ENCODE measurements around the gene PIGV. TPM values are rescaled to one million over a fixed set of nuclear protein-coding genes. Genes with fewer than 3 reads are reported as not detected.

The PIGV gene
- total and polyA plus RNA-seq, 2 of the 4 experiments (the other 2 are of a cell fraction), result 7.2 to 10.6 TPM

DNA sequence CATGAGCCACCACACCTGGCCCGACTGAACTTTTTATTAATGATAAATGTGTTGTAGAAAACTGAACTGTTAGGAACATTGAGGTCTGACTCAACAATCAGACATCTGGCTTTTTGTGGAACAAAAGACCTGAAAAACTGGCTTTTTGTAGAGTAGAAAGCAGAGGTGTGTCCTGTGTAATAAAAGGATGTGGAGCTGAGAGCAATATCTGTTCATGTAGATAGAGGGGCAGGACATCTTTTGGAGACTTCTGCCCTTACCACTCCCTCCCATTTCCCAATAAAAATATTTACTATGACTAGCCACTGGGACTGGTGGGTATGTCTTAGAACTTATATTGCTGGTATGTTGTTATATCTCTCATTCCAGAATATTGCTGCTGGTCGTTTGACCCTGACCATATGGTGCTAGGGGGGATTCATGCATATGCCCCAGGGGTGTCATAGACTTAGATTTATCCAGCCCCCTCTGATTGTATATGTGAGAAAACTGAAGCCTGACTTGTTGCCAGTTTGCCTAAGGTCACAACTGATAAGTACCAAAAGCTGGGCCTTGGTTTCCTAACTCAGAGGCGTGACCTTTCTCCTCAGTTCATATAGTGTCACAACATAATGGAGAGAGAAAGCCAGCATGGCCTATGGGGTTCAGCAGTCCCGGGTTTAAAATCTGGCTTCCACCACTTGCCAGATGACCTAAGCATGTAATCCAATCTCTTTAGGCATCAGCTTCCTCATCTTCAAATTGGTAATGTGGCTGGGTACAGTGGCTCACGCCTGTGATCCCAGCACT, 33.5 kb upstream of the PIGV start:
- POLR2A ChIA-PET (ENCODE audit: unreplicated experiment), result no interaction called here
- in situ Hi-C loops (cut with MboI; ENCODE audit: low sequenced_read_pairs) (no loop called here), intact Hi-C loops (cut with micrococcal nuclease) (no loop called here), dilution Hi-C loops (cut with HindIII; ENCODE audit: low sequenced_read_pairs, unreplicated experiment) (no loop called here)
- Histone ChIP-seq H2AK9ac (replicated peaks; ENCODE audit: low read depth, low read length, poor library complexity) (no peak overlapping the region), H3K36me3 (ENCODE audit: control insufficient read depth, insufficient read depth, low read length) (peaks cover 50% of the 10 kb centered on the region), H2BK20ac (ENCODE audit: low read depth, low read length) (no peak overlapping the region), H3K18ac (ENCODE audit: low read depth, low read length) (no peak overlapping the region), H3K27ac (ENCODE audit: insufficient read depth, low read length) (no peak overlapping the region), H3K9ac (ENCODE audit: low read depth, low read length) (no peak overlapping the region), H4K8ac (ENCODE audit: low read depth in 2 of 2, low read length in 2 of 2) (no peak overlapping the region), H3K79me1 (ENCODE audit: low read depth in 1 of 2, low read length in 2 of 2) (peaks cover 49 to 86% of the 10 kb centered on the region in 2 experiments), H3K4me1 (ENCODE audit: control insufficient read depth, insufficient read depth, low read length) (peaks cover 3% of the 10 kb centered on the region), H3K4me2 (ENCODE audit: low read depth, low read length) (no peak overlapping the region), H4K20me1 (ENCODE audit: insufficient read depth, low read length) (peaks cover 53% of the 10 kb centered on the region), H3K4ac (ENCODE audit: low read depth, low read length) (no peak overlapping the region), H3K14ac (replicated peaks; ENCODE audit: low read depth, low read length) (no peak overlapping the region), H3K4me3 (ENCODE audit: insufficient read depth, low read depth, low read length) (no peak overlapping the region), H3K9me3 (ENCODE audit: control insufficient read depth, insufficient read depth, low read length) (no peaks in the 10 kb centered on the region), H3K56ac (ENCODE audit: extremely low read depth, insufficient read depth, low read length) (no peak overlapping the region), H2AFZ (replicated peaks; ENCODE audit: low read length, poor library complexity) (no peak overlapping the region), H2AK5ac (ENCODE audit: low read depth, low read length) (no peak overlapping the region), H4K91ac (ENCODE audit: insufficient read depth, low read depth, low read length) (no peak overlapping the region), H2BK5ac (ENCODE audit: low read depth, low read length, poor library complexity, severe bottlenecking) (peak overlapping the region; percentile 30), H3K23ac (ENCODE audit: low read depth, low read length) (no peak overlapping the region), H3K9me1 (ENCODE audit: insufficient read depth, low read length) (peaks cover 26% of the 10 kb centered on the region), H2BK15ac (ENCODE audit: low read depth, low read length) (no peak overlapping the region), H4K5ac (ENCODE audit: low read depth, low read length) (no peak overlapping the region), H3K27me3 (ENCODE audit: control insufficient read depth, insufficient read depth, low read length) (no peaks in the 10 kb centered on the region), H2BK120ac (ENCODE audit: low read depth, low read length) (no peak overlapping the region)
- CTCF ChIA-PET, result no interaction called here
- BruUV-seq (replicated peaks), result no TSS peak
- no peak for TF ChIP-seq RFX5 (IDR thresholded peaks at IDR 0.05; ENCODE audit: low read depth, low read length)
- no peak for TF ChIP-seq FOS (IDR thresholded peaks at IDR 0.05; ENCODE audit: low read depth, low read length)
- TF ChIP-seq CHD1 (IDR thresholded peaks at IDR 0.05; ENCODE audit: low read depth, low read length), result no peak
- TF ChIP-seq, protein P1, sequence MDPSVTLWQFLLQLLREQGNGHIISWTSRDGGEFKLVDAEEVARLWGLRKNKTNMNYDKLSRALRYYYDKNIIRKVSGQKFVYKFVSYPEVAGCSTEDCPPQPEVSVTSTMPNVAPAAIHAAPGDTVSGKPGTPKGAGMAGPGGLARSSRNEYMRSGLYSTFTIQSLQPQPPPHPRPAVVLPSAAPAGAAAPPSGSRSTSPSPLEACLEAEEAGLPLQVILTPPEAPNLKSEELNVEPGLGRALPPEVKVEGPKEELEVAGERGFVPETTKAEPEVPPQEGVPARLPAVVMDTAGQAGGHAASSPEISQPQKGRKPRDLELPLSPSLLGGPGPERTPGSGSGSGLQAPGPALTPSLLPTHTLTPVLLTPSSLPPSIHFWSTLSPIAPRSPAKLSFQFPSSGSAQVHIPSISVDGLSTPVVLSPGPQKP (IDR thresholded peaks at IDR 0.05; ENCODE audit: borderline replicate concordance, low read depth, low read length), result no peak
- TF ChIP-seq RCOR1 (IDR thresholded peaks at IDR 0.05; ENCODE audit: insufficient replicate concordance, low read length), result no peak
- TF ChIP-seq RAD21 (IDR thresholded peaks at IDR 0.05; ENCODE audit: low read length), result no peak
- TF ChIP-seq, protein P2, sequence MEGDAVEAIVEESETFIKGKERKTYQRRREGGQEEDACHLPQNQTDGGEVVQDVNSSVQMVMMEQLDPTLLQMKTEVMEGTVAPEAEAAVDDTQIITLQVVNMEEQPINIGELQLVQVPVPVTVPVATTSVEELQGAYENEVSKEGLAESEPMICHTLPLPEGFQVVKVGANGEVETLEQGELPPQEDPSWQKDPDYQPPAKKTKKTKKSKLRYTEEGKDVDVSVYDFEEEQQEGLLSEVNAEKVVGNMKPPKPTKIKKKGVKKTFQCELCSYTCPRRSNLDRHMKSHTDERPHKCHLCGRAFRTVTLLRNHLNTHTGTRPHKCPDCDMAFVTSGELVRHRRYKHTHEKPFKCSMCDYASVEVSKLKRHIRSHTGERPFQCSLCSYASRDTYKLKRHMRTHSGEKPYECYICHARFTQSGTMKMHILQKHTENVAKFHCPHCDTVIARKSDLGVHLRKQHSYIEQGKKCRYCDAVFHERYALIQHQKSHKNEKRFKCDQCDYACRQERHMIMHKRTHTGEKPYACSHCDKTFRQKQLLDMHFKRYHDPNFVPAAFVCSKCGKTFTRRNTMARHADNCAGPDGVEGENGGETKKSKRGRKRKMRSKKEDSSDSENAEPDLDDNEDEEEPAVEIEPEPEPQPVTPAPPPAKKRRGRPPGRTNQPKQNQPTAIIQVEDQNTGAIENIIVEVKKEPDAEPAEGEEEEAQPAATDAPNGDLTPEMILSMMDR (conservative IDR thresholded peaks at IDR 0.05; ENCODE audit: low read depth, low read length), result no peak
- TF ChIP-seq NFE2L2 (IDR thresholded peaks at IDR 0.05; ENCODE audit: low read depth, low read length), result no peak
- no peak for TF ChIP-seq POLR2A (IDR thresholded peaks at IDR 0.05; ENCODE audit: low read depth, low read length)
- TF ChIP-seq BHLHE40 (IDR thresholded peaks at IDR 0.05; ENCODE audit: low read depth, low read length), result no peak
- TF ChIP-seq, protein P3, sequence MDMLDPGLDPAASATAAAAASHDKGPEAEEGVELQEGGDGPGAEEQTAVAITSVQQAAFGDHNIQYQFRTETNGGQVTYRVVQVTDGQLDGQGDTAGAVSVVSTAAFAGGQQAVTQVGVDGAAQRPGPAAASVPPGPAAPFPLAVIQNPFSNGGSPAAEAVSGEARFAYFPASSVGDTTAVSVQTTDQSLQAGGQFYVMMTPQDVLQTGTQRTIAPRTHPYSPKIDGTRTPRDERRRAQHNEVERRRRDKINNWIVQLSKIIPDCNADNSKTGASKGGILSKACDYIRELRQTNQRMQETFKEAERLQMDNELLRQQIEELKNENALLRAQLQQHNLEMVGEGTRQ (IDR thresholded peaks at IDR 0.05; ENCODE audit: low read depth, low read length), result no peak
- TF ChIP-seq MAFK (IDR thresholded peaks at IDR 0.05; ENCODE audit: low read depth, low read length), result no peak
- TF ChIP-seq CEBPB (IDR thresholded peaks at IDR 0.05; ENCODE audit: low read depth, low read length), result no peak
- no peak for TF ChIP-seq MAZ (IDR thresholded peaks at IDR 0.05; ENCODE audit: borderline replicate concordance, low read depth, low read length)
- TF ChIP-seq MXI1 (IDR thresholded peaks at IDR 0.05; ENCODE audit: borderline replicate concordance, low read depth, low read length), result no peak
- DNase-seq (no peak), ATAC-seq (ENCODE audit: low read depth) (no peak; the same call in none of the 2 replicates)
- WGBS, 2 experiments (ENCODE audit: extremely low coverage in 2 of 2, insufficient read length in 1 of 2), result no CpG with 5 or more reads among the region's 5 CpGs
